SK-N-SH (cell line): ENCODE measurements around the gene MTREX.

Experiments used
- GABPA ChIP-seq: IDR thresholded peaks from 2 replicates; pipeline ENCODE4 v1.4.0; 2012; ENCODE audit warnings: low read depth, mild to moderate bottlenecking
- RAD21 ChIP-seq: IDR thresholded peaks from 2 replicates; pipeline ENCODE4 v1.6.1; 2012; ENCODE audit warnings: mild to moderate bottlenecking, low read length
- RCOR1 ChIP-seq: fragments of 150-350 bp; IDR thresholded peaks from 2 replicates; pipeline ENCODE4 v1.6.1; 2017; ENCODE audit warnings: antibody characterized with exemption, low read length
- SMC3 ChIP-seq: IDR thresholded peaks from 2 replicates; pipeline ENCODE4 v1.6.1; 2012; ENCODE audit warnings: low read depth, low read length, improper control_type of control experiment
- YY1 ChIP-seq: IDR thresholded peaks from 2 replicates; pipeline ENCODE4 v1.4.0; 2012; ENCODE audit warnings: low read depth, mild to moderate bottlenecking
- TF ChIP-seq, protein P1 (sequence below): IDR thresholded peaks from 2 replicates; pipeline ENCODE4 v1.6.1; 2012; ENCODE audit warnings: mild to moderate bottlenecking, low read depth, low read length, moderate library complexity
- TF ChIP-seq, protein P2 (sequence below): fragments of 200-600 bp; sonication (generic); IDR thresholded peaks from 2 replicates; pipeline ENCODE4 v1.6.1; 2017; ENCODE audit warnings: antibody characterized with exemption, mild to moderate bottlenecking, moderate library complexity
- TF ChIP-seq, protein P3 (sequence below): IDR thresholded peaks from 2 replicates; pipeline ENCODE4; 2012

DNA sequence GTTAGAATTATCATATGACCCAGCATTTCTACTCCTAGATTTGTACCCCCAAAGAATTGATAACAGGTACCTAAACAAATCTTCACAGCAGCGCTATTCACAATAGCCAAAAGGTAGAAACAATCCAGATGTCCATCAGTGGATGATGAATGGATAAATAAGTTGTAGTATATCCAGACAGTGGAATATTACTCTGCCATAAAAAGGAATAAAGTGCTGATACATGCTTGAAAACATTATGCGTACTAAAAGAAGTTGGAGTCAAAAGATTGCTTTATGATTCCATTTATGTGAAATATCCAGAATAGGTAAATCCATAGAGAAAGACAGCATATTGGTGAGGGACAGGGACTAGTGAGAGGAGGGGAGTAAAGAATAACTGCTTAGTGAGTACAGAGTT is 26.0 kb downstream of the MTREX start:
- no peak for TF ChIP-seq YY1
- TF ChIP-seq, protein P1, sequence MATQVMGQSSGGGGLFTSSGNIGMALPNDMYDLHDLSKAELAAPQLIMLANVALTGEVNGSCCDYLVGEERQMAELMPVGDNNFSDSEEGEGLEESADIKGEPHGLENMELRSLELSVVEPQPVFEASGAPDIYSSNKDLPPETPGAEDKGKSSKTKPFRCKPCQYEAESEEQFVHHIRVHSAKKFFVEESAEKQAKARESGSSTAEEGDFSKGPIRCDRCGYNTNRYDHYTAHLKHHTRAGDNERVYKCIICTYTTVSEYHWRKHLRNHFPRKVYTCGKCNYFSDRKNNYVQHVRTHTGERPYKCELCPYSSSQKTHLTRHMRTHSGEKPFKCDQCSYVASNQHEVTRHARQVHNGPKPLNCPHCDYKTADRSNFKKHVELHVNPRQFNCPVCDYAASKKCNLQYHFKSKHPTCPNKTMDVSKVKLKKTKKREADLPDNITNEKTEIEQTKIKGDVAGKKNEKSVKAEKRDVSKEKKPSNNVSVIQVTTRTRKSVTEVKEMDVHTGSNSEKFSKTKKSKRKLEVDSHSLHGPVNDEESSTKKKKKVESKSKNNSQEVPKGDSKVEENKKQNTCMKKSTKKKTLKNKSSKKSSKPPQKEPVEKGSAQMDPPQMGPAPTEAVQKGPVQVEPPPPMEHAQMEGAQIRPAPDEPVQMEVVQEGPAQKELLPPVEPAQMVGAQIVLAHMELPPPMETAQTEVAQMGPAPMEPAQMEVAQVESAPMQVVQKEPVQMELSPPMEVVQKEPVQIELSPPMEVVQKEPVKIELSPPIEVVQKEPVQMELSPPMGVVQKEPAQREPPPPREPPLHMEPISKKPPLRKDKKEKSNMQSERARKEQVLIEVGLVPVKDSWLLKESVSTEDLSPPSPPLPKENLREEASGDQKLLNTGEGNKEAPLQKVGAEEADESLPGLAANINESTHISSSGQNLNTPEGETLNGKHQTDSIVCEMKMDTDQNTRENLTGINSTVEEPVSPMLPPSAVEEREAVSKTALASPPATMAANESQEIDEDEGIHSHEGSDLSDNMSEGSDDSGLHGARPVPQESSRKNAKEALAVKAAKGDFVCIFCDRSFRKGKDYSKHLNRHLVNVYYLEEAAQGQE: no peak
- TF ChIP-seq, protein P2, sequence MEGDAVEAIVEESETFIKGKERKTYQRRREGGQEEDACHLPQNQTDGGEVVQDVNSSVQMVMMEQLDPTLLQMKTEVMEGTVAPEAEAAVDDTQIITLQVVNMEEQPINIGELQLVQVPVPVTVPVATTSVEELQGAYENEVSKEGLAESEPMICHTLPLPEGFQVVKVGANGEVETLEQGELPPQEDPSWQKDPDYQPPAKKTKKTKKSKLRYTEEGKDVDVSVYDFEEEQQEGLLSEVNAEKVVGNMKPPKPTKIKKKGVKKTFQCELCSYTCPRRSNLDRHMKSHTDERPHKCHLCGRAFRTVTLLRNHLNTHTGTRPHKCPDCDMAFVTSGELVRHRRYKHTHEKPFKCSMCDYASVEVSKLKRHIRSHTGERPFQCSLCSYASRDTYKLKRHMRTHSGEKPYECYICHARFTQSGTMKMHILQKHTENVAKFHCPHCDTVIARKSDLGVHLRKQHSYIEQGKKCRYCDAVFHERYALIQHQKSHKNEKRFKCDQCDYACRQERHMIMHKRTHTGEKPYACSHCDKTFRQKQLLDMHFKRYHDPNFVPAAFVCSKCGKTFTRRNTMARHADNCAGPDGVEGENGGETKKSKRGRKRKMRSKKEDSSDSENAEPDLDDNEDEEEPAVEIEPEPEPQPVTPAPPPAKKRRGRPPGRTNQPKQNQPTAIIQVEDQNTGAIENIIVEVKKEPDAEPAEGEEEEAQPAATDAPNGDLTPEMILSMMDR: no peak
- no peak for TF ChIP-seq RCOR1
- TF ChIP-seq GABPA: no peak
- TF ChIP-seq, protein P3, sequence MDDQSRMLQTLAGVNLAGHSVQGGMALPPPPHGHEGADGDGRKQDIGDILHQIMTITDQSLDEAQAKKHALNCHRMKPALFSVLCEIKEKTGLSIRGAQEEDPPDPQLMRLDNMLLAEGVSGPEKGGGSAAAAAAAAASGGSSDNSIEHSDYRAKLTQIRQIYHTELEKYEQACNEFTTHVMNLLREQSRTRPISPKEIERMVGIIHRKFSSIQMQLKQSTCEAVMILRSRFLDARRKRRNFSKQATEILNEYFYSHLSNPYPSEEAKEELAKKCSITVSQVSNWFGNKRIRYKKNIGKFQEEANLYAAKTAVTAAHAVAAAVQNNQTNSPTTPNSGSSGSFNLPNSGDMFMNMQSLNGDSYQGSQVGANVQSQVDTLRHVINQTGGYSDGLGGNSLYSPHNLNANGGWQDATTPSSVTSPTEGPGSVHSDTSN: no peak
- TF ChIP-seq RAD21: no peak
- TF ChIP-seq SMC3: no peak
